Measurements from ENCODE around the gene COA7. TPM values are rescaled to one million over a fixed set of nuclear protein-coding genes. Genes with fewer than 3 reads are reported as not detected.
A peak's percentile ranks its signal among the peaks of the same experiment; 100 is the strongest.

COA7 gene
- total RNA-seq = 10 to 100 TPM in 2 of 4 donors, 1 to 10 TPM in 2; 2.2 to 12.7 (median 9.1) TPM

GRCh38 chr1:52697795-52698674, at the start of gene COA7:
COA7 (minus strand) TSS chr1:52698347; CDS start chr1:52698326, 21 bp downstream.
- in situ Hi-C loops (cut with MboI; ENCODE audit: low pct_ligation_motif_present in 1 of 4, low pct_unique_long_range_greater_than_20kb in 1 of 4, low sequenced_read_pairs in 3 of 4) = loop anchor here (25.0 kb wide), 3 partner anchors 261 to 561 kb away; partner anchors contain the start of genes ZFYVE9 (in 4 of the 4), ORC1 (in 2 of the 4) and PRPF38A (in 2 of the 4)
- no peak for TF ChIP-seq EP300 (IDR thresholded peaks at IDR 0.05; ENCODE audit: low read depth)
- peak; percentile 37 to 71 (median 45) for TF ChIP-seq POLR2AphosphoS5 (IDR thresholded peaks at IDR 0.05)
- no peaks in the 10 kb centered on the region for H3K9me3 ChIP-seq
- peak; percentile 90 for DNase-seq
- intact Hi-C loops (cut with DNase I; ENCODE audit: low total_unique reads) = no loop called here
- H3K27me3 ChIP-seq = no peaks in the 10 kb centered on the region
- peak within 1 kb of the TSS; percentile 87 to 92 (median 90) for H3K27ac ChIP-seq
- 3% methylated on average over 67 of the region's 68 CpGs; no CpG with 5 or more reads in 1 of the 2 donors for WGBS, 2 donors (ENCODE audit: low coverage in 1 of 2)
- peak within 1 kb of the TSS; percentile 54 to 67 (median 62) for H3K4me3 ChIP-seq
- no peaks in the 10 kb centered on the region for H3K36me3 ChIP-seq
- H3K4me1 ChIP-seq = peaks cover 0 to 32% (median 18%) of the 10 kb centered on the region in 4 donors

- TF ChIP-seq POLR2A (IDR thresholded peaks at IDR 0.05) = no peak
- no peak for TF ChIP-seq CTCF (IDR thresholded peaks at IDR 0.05)
- TF ChIP-seq POLR2AphosphoS5 (IDR thresholded peaks at IDR 0.05) = no peak
- TF ChIP-seq EP300 (IDR thresholded peaks at IDR 0.05; ENCODE audit: low read depth) = no peak
- H3K9me3 ChIP-seq = no peaks in the 10 kb centered on the region
- no peak overlapping the region for H3K4me3 ChIP-seq
- intact Hi-C loops (cut with DNase I; ENCODE audit: low total_unique reads) = no loop called here
- 70 to 93% methylated on average over 1 of the region's 1 CpG for WGBS, 2 donors (ENCODE audit: low coverage in 1 of 2)
- no peaks in the 10 kb centered on the region for H3K36me3 ChIP-seq
- in situ Hi-C loops (cut with MboI; ENCODE audit: low pct_ligation_motif_present in 1 of 4, low pct_unique_long_range_greater_than_20kb in 1 of 4, low sequenced_read_pairs in 3 of 4) = no loop called here
- H3K27me3 ChIP-seq = no peaks in the 10 kb centered on the region
- H3K4me1 ChIP-seq = peaks cover 0 to 31% (median 18%) of the 10 kb centered on the region in 4 donors
- DNase-seq = no peak
- no peak overlapping the region for H3K27ac ChIP-seq
These were observed 49.3 kb upstream of the COA7 start for GRCh38 chr1:52747450-52747849.

- Histone ChIP-seq H3K36me3 (no peaks in the 10 kb centered on the region), H3K27me3 (no peaks in the 10 kb centered on the region), H3K9me3 (no peaks in the 10 kb centered on the region), H3K27ac (no peak overlapping the region), H3K4me3 (no peak overlapping the region), H3K4me1 (peaks cover 0 to 29% (median 14%) of the 10 kb centered on the region in 4 donors)
- in situ Hi-C loops (cut with MboI; ENCODE audit: low pct_ligation_motif_present in 1 of 4, low pct_unique_long_range_greater_than_20kb in 1 of 4, low sequenced_read_pairs in 3 of 4) = no loop called here
- WGBS, 2 donors (ENCODE audit: low coverage in 1 of 2) = 78 to 88% methylated on average over 4 of the region's 4 CpGs
- intact Hi-C loops (cut with DNase I; ENCODE audit: low total_unique reads) = no loop called here
- no peak for DNase-seq
- no peak for TF ChIP-seq EP300 (IDR thresholded peaks at IDR 0.05; ENCODE audit: low read depth)
- TF ChIP-seq CTCF (IDR thresholded peaks at IDR 0.05) = no peak
- no peak for TF ChIP-seq POLR2A (IDR thresholded peaks at IDR 0.05)
- no peak for TF ChIP-seq POLR2AphosphoS5 (IDR thresholded peaks at IDR 0.05)
These were observed 48.0 kb upstream of the COA7 start for GRCh38 chr1:52746189-52746588.

GRCh38 chr1:52741259-52741658, 43.1 kb upstream of the COA7 start:
- DNase-seq = no peak

More at GRCh38 chr1:52741259-52741658, 43.1 kb upstream of the COA7 start:
- 64 to 67% methylated on average over 2 to 3 of the region's 3 CpGs for WGBS, 2 donors (ENCODE audit: low coverage in 1 of 2)
- H3K4me3 ChIP-seq = no peak overlapping the region
- in situ Hi-C loops (cut with MboI; ENCODE audit: low pct_ligation_motif_present in 1 of 4, low pct_unique_long_range_greater_than_20kb in 1 of 4, low sequenced_read_pairs in 3 of 4) (no loop called here), intact Hi-C loops (cut with DNase I; ENCODE audit: low total_unique reads) (no loop called here)
- no peaks in the 10 kb centered on the region for H3K9me3 ChIP-seq
- peak overlapping the region in 3 of 4 donors; percentile 6 to 66 (median 6) for H3K27ac ChIP-seq
- no peak for TF ChIP-seq EP300 (IDR thresholded peaks at IDR 0.05; ENCODE audit: low read depth)
- TF ChIP-seq POLR2A (IDR thresholded peaks at IDR 0.05) = no peak
- TF ChIP-seq POLR2AphosphoS5 (IDR thresholded peaks at IDR 0.05) = no peak
- no peak for TF ChIP-seq CTCF (IDR thresholded peaks at IDR 0.05)
- H3K27me3 ChIP-seq = no peaks in the 10 kb centered on the region
- H3K36me3 ChIP-seq = no peaks in the 10 kb centered on the region
- peaks cover 9 to 35% (median 12%) of the 10 kb centered on the region in 4 donors for H3K4me1 ChIP-seq
